T-helper 2 cell treated with Interferon-gamma antibody and Interleukin-4, amounts not matched to agents 100 ng/mL and 5 ng/mL, for 36 hours (primary cell): Measurements from ENCODE around the gene MRPS5. TPM values are rescaled to one million over a fixed set of nuclear protein-coding genes. Genes with fewer than 3 reads are reported as not detected.

ENCODE experiments used
- total RNA-seq: library from RNA; stranded (reverse); gene quantifications from 2 replicates; pipeline ENCODE4 v1.2.3, GENCODE V29; 2022

Gene MRPS5
- total RNA-seq, 1 donor from 2014 or later = 71.5 TPM

Other genes starting within 250 kb of the MRPS5 start
- 184 and 187 TPM in 2 replicates for gene MAL, start 96.1 kb downstream of the MRPS5 start, total RNA-seq
- gene ZNF514, start 38.0 kb upstream of the MRPS5 start, total RNA-seq = 8.7 and 10.1 TPM in 2 replicates
- gene ZNF2, start 44.0 kb upstream of the MRPS5 start, total RNA-seq = 3.5 and 3.6 TPM in 2 replicates
- gene ZNF892, start 85.7 kb upstream of the MRPS5 start, total RNA-seq = 4.0 and 4.1 TPM in 2 replicates
- 0.34 and 0.48 TPM in 2 replicates for gene PROM2, start 152.6 kb upstream of the MRPS5 start, total RNA-seq
- not detected in 2 replicates for gene KCNIP3, start 175.5 kb upstream of the MRPS5 start, total RNA-seq